ENCODE data around the gene HEATR3. TPM values are rescaled to one million over a fixed set of nuclear protein-coding genes. Genes with fewer than 3 reads are reported as not detected.

HEATR3 gene
- total and polyA plus RNA-seq, 12 donors, result 5.3 to 35.3 (median 20.1) TPM

DNA sequence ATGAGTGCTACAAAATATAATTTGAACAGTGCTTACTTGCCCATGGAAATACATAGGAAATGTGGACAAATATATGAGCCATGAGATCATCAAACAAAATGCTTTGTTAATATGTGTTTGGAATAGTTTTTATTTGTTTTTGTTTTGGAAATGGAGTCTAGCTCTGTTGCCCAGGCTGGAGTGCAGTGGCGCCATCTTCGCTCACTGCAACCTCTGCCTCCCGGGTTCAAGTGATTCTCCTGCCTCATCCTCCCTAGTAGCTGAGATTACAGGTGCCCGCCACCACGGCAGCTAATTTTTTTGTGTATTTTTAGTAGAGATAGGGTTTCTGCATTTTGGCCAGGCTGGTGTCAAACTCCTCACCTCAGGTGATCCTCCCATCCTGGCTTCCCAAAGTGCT lies 37.9 kb upstream of the HEATR3 start:
- H3K36me3 ChIP-seq (replicated peaks in 1 of 2), result peaks cover 0 to 19% of the 10 kb centered on the region in 2 donors
- H3K4me1 ChIP-seq (replicated peaks in 1 of 2), result peaks cover 3 to 18% of the 10 kb centered on the region in 2 donors
- no peak overlapping the region for H3K27ac ChIP-seq
- TF ChIP-seq, protein P1, sequence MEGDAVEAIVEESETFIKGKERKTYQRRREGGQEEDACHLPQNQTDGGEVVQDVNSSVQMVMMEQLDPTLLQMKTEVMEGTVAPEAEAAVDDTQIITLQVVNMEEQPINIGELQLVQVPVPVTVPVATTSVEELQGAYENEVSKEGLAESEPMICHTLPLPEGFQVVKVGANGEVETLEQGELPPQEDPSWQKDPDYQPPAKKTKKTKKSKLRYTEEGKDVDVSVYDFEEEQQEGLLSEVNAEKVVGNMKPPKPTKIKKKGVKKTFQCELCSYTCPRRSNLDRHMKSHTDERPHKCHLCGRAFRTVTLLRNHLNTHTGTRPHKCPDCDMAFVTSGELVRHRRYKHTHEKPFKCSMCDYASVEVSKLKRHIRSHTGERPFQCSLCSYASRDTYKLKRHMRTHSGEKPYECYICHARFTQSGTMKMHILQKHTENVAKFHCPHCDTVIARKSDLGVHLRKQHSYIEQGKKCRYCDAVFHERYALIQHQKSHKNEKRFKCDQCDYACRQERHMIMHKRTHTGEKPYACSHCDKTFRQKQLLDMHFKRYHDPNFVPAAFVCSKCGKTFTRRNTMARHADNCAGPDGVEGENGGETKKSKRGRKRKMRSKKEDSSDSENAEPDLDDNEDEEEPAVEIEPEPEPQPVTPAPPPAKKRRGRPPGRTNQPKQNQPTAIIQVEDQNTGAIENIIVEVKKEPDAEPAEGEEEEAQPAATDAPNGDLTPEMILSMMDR (IDR thresholded peaks at IDR 0.05), result no peak
- no peak for TF ChIP-seq POLR2A (IDR thresholded peaks at IDR 0.05)
- WGBS, 4 donors, result 97 to 98% (median 97%) methylated on average over 5 of the region's 5 CpGs
- no peak for DNase-seq
- no peak overlapping the region for H3K4me3 ChIP-seq
- H3K9me3 ChIP-seq (replicated peaks in 1 of 3), result no peaks in the 10 kb centered on the region
- H3K27me3 ChIP-seq, result no peaks in the 10 kb centered on the region
- intact Hi-C loops (cut with DNase I), result loop anchor here in 1 of 2 donors (10.0 kb wide), 2 partner anchors 327 to 777 kb away; no protein-coding TSS in a partner anchor

DNA sequence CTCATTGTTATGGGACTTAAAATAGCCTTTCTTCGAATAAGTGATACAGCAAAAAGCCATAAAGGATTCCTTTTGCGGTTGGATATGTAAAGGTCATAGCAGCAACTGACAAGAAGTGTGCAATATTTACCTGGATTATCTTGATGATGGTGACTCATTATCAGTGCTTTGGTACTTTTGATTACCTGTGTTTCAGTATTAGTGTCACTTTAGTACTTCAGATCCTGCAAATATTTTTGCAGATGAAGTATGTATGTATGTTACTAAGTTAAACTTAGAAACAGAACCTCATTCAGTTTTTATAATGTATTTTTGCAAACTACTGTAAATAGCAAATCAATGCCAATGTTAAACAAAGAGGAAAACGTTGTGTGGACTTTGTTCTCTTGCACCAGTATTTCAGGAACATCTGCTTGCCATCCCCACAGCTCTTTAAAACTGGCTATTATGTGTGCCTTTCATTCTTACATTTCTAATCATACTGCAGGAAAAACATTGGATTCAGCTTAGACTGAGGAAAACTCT lies 30.2 kb upstream of the HEATR3 start:
- TF ChIP-seq, protein P1 (IDR thresholded peaks at IDR 0.05), result no peak
- TF ChIP-seq POLR2A (IDR thresholded peaks at IDR 0.05), result no peak
- no peak overlapping the region for H3K4me3 ChIP-seq
- H3K9me3 ChIP-seq (replicated peaks in 1 of 3), result no peaks in the 10 kb centered on the region
- peaks cover 8 to 21% of the 10 kb centered on the region in 2 donors for H3K4me1 ChIP-seq (replicated peaks in 1 of 2)
- intact Hi-C loops (cut with DNase I), result no loop called here
- DNase-seq, result no peak
- no peaks in the 10 kb centered on the region for H3K27me3 ChIP-seq
- H3K27ac ChIP-seq, result no peak overlapping the region
- WGBS, 4 donors, result 83 to 89% (median 85%) methylated on average over 3 of the region's 3 CpGs
- H3K36me3 ChIP-seq (replicated peaks in 1 of 2), result peaks cover 0 to 41% of the 10 kb centered on the region in 2 donors

DNA sequence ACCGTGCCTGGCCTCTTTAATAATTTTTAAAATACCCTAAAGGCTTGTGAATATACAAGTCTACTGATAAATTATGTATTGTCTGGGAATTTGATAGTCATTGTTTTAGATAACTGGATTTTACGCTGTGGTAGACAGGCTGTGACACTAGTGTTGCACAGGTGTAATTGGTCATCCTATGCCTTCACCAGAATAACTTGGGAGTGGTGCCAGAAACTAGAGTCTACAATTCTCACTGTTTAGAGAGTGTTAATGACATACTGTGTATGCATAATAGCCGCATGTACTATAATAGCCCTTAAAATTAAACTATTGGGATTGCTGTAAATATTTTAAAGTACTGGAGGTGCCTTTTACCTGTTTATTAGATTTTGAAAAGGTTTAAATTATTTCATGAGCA lies 29.3 kb upstream of the HEATR3 start:
- peaks cover 0 to 41% of the 10 kb centered on the region in 2 donors for H3K36me3 ChIP-seq (replicated peaks in 1 of 2)

DNA sequence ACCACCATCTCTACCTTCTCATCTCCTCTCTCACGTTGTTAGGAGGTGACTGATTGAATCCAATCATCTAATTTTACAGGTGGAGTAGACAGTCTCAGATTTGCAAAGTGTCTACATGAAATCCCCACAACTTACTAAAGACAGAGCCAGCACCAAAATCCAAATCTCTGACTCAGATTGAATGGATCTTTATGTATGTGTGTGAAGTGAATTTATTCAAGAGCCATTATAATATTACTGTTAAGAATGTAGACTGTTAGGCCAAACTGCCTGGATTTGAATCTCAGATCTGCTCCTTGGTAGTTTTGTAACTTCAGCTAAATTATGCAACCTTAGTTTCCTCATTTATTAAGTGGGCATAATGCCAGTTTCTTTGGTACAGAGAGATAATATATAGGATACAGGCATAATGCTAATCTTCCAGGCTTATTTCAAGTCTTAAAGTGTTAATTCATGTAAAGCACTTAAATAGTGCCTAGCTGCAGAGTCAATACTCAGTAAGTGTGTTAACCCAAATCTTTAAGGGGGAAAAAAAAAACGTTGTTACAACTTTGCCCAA lies 28.0 kb upstream of the HEATR3 start:
- H3K4me3 ChIP-seq, result no peak overlapping the region
- H3K4me1 ChIP-seq (replicated peaks in 1 of 2), result peaks cover 8 to 21% of the 10 kb centered on the region in 2 donors
- WGBS, 4 donors, result 44 to 53% (median 51%) methylated on average over 2 of the region's 2 CpGs
- H3K27me3 ChIP-seq, result no peaks in the 10 kb centered on the region
- peaks cover 0 to 28% of the 10 kb centered on the region in 2 donors for H3K36me3 ChIP-seq (replicated peaks in 1 of 2)
- H3K27ac ChIP-seq, result peak overlapping the region; percentile 6 to 63 (median 60)
- TF ChIP-seq POLR2A (IDR thresholded peaks at IDR 0.05), result no peak
- TF ChIP-seq, protein P1 (IDR thresholded peaks at IDR 0.05), result no peak
- DNase-seq, result no peak
- intact Hi-C loops (cut with DNase I), result no loop called here
- no peaks in the 10 kb centered on the region for H3K9me3 ChIP-seq (replicated peaks in 1 of 3)

More for the DNA sequence above, 29.3 kb upstream of the HEATR3 start:
- Histone ChIP-seq H3K4me3 (no peak overlapping the region), H3K27ac (no peak overlapping the region), H3K9me3 (replicated peaks in 1 of 3) (no peaks in the 10 kb centered on the region), H3K4me1 (replicated peaks in 1 of 2) (peaks cover 8 to 21% of the 10 kb centered on the region in 2 donors), H3K27me3 (no peaks in the 10 kb centered on the region)
- 92 to 98% (median 95%) methylated on average over 3 of the region's 3 CpGs for WGBS, 4 donors
- TF ChIP-seq, protein P1 (IDR thresholded peaks at IDR 0.05), result no peak
- TF ChIP-seq POLR2A (IDR thresholded peaks at IDR 0.05), result no peak
- intact Hi-C loops (cut with DNase I), result no loop called here
- no peak for DNase-seq

All from adrenal gland (tissue), 12 donors.